ENCODE measurements around the gene IRF8.
"Not testable (repeated sequence)": the region's sequence is repeated elsewhere in the genome, so short reads cannot be mapped to it uniquely, and the experiment has no call there.

The IRF8 gene

DNA sequence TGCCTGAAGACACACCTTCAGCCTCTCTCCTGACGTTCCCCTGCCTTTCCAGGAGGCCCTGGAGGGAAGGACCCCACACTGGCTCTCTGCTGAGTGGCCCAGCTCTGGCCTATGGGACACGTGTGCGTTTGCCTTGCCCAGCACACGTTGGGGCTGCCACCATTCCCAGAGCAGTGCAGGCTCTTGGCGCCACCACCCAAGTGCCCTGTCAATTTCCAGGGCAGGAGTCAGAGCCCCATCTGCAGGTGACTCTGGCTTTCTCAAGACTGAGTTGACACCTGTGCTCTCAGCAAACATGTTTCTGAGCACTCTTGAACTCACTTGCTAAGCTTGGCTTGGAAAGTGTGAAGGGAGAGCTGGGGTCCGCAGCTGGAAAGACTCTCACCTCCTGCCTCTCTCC lies 4.7 kb upstream of the IRF8 start:
- no peak for DNase-seq (ENCODE audit: low spot score)

DNA sequence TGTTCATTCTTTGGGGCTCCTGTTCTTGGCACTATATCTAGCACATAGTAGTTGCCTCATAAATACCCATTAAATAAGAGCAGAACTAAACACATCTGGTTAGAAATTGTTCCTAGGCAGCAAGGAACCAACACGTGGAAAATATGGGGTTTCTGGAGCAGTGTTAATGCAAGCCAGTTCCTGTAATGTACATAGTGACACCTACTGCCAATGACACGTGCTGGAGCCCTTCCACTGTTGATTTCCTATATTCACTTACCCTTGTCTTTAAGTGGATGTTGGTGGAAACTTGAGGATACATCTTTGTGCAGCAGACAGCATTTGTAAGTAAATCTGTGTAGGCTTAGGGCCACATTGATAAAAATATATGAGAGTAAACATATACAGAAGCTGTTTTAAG lies 1.6 kb upstream of the IRF8 start:
- DNase-seq (ENCODE audit: low spot score) = no peak

DNA sequence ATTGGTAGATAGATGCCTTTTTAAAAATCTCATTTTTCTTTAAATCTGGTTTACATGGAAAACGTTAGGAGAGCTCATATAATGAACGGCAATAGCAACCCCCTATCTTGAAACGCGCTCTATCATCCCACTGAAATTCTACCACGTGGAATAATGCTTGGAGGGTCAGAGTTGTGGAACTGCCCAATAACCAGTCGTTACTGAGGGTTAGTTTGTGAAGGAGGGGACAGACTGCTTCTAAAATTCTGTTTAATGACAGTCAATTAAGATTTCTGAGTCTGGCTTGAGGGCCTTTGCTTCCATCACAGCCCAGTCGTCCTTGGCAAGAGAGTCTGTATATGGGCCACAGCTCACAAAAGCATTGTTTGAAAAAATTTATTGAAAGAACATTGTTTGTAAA lies 482 bp downstream of the IRF8 start:
- no peak for DNase-seq (ENCODE audit: low spot score)

- no peak for DNase-seq (ENCODE audit: low spot score)
Measured at GRCh38 chr16:85900027-85900792, 1.2 kb downstream of the IRF8 start.

GRCh38 chr16:85901110-85901509 lies 2.1 kb downstream of the IRF8 start:
- no peak for DNase-seq (ENCODE audit: low spot score)

GRCh38 chr16:85901773-85902365 lies 2.9 kb downstream of the IRF8 start:
- no peak for DNase-seq (ENCODE audit: low spot score)

DNA sequence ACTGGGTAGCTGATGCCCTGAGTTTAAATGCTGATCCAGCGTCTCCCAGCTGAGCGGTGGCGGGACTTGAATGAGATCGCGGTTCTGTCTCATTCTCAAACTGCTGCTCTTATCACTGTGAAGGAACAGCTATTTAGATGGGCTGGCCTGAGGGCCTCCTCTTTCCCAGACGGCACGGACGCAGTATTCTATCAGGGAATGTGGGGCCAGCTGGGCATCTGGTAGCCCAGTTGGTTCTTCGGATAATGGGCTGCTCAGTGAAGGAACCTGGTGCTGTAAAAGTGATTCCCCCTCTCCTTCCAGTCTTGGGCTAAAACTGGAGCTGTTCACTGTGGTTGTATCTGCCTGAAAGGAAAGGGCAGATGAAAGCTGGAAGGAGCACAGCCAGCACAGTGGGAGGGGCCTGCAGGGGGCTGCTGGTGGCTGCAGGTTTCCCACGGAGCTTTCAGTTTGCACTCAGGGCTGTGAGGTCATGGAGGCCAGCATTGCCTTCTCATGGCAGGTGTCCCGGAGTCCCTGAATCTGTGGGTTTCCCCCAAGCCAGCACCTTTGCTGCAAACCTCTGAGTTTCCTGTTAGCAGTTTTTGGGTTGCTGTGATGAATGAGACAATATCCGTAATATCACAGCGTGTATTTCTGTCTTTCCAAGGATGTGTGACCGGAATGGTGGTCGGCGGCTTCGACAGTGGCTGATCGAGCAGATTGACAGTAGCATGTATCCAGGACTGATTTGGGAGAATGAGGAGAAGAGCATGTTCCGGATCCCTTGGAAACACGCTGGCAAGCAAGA lies 3.6 kb downstream of the IRF8 start:
- no peak for DNase-seq (ENCODE audit: low spot score)

- DNase-seq (ENCODE audit: low spot score) = no peak
Measured at GRCh38 chr16:85903559-85903958, 4.6 kb downstream of the IRF8 start.

DNA sequence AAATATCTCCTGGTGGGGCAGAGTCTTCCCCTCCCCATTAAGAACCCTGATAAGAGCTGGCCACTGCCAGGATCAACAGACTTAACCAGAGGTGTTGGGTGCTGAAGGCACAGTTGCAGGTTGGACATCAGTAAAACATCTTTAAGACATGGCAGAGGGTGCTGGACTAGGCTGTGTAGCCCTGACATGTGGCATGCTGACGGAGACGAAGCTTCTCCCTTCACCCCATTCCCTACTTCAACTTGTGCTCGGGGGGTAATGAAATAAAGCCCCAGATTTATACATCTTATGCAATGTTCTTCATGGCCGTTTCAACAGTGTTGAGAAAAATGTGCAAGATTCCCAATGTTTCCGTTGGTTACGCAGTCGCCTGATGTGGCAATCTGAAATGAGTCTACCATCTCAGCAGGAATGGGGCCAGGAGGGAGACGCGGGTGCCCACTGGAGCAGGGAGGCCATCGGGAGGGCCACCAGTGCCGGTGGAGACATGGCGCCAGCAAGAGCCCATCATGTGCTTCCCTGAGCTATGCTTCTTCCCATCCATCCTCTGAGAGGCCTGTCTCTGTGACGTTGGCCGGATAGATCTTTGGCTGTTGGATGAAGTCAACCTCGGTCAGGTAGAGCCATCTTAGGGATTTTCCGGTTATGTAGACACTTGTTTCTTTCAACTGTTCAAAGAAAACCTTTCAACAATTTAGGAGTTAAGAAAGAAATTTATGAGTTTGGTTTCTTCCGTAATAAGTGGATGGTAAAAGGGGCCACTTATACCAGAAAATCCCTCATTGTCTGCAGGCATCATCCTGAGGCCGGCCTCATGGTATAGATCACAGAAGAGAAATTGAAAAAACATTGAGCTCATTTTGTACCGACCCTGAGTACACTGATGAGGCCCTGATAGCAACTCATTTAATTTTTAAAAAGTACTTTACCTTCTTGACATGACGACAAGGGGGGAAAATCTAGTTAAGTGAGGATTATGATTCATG lies 6.4 kb downstream of the IRF8 start:
- no peak for DNase-seq (ENCODE audit: low spot score)

DNA sequence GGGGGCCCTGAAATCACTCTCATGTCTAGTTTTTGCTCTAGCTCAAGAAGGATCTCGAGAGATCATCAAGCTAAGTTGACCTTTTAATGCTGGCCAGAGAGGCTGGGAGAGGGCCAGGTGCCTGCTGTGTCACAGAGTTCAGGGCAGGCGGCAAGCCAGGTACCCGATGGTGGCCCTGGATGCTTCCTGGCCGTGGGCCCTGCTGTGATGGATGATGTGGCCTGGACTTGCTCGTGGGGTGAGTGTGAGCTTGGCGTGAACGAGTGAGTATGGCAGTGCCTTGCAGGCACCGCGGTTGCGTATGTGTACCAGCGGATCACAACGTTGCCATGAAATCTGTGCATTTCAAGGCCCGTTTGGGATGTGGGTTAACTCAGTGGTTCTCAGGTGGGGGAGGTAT lies 7.4 kb downstream of the IRF8 start:
- no peak for DNase-seq (ENCODE audit: low spot score)

DNA sequence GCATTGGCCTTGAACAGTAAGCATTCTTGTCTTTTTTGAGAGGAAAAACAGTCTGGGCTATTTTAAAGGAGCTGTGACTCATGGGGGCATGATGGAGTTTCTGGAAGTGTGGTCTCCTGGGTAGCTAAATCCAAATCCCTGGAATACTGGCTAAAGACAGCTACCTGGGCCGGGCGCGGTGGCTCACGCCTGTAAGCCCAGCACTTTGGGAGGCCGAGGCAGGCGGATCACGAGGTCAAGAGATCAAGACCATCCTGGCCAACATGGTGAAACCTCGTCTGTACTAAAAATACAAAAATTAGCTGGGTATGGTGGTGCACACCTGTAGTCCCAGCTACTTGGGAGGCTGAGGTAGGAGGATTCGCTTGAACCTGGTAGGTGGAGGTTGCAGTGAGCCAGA lies 8.3 kb downstream of the IRF8 start:
- DNase-seq (ENCODE audit: low spot score) = not testable (repeated sequence)

GRCh38 chr16:85908444-85908843 lies 9.5 kb downstream of the IRF8 start:
- DNase-seq (ENCODE audit: low spot score) = no peak

DNA sequence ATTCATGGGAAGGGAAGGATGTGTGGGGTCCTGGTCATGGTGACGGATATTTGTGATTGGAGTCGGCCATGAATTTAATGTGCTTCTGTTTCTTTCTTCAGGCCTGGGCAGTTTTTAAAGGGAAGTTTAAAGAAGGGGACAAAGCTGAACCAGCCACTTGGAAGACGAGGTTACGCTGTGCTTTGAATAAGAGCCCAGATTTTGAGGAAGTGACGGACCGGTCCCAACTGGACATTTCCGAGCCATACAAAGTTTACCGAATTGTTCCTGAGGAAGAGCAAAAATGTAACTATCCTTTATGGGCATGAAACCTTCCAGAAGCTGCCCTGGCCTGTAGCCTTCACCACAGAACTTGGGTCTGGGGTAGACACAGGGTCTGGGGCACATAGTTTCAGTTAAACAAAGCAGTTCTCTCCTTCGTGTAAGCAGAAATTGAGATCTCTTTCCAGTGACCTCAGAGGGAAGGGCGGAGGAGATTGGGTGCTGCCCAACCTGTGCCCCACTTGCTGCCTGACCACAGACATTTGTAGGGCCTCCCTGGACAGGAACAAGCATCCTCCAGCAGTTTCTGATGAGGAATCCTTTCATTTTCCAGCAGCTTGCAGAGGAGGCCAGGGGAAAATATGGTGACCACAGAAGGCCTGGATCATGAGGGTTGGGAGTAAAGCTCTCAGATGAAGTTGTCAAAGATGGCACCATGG lies 10.1 kb downstream of the IRF8 start:
- DNase-seq (ENCODE audit: low spot score) = peak; percentile 34

GRCh38 chr16:85909932-85910853 lies 11.2 kb downstream of the IRF8 start:
- no peak for DNase-seq (ENCODE audit: low spot score)

- DNase-seq (ENCODE audit: low spot score) = no peak
Measured at GRCh38 chr16:85910854-85911247, 11.9 kb downstream of the IRF8 start.

DNA sequence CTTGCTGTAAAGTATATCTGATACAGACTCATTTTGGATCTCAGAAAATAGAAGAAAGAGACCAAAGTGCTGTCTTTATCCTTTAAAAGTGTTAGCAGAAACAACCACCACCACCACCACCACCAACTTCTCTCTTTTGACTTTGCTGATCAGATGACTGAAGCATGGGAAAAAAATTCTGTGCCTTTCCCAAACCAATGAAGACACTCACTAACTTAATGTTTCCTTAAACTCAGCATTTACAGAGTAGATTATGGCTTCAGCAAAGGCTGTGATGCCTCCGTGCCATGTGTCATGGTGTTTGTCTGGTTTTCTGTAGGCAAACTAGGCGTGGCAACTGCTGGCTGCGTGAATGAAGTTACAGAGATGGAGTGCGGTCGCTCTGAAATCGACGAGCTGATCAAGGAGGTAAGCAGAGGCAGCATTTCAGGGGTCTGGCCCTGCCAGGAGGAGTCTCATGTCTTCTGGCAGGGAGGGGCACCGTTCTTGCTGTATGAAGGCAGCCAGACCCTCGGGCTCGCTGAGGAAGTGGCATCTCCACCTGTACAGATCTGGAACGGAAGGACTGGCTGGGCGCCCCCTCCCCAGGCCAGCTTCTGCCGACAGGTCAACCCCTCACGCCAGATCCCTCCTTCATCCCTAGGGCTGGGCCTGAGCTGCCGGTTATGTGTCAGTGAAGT lies 12.4 kb downstream of the IRF8 start:
- no peak for DNase-seq (ENCODE audit: low spot score)

GRCh38 chr16:85912211-85912974 lies 13.4 kb downstream of the IRF8 start:
- DNase-seq (ENCODE audit: low spot score) = no peak

GRCh38 chr16:85913141-85913601 lies 14.2 kb downstream of the IRF8 start:
- no peak for DNase-seq (ENCODE audit: low spot score)
